ENCODE data around the gene OLFM1. TPM values are rescaled to one million over a fixed set of nuclear protein-coding genes. Genes with fewer than 3 reads are reported as not detected.
"Not testable (repeated sequence)": the region's sequence is repeated elsewhere in the genome, so short reads cannot be mapped to it uniquely, and the experiment has no call there.

Gene OLFM1
- total RNA-seq, 1 donor from 2014 or later, result 0.37 TPM

- intact Hi-C loops (cut with micrococcal nuclease), result no loop called here
- no peaks in the 10 kb centered on the region for H3K36me3 Mint-ChIP-seq (ENCODE audit: low read depth)
- no peaks in the 10 kb centered on the region for H3K27me3 Mint-ChIP-seq (ENCODE audit: low read depth)
- no peaks in the 10 kb centered on the region for H3K4me1 Mint-ChIP-seq (ENCODE audit: low read depth)
- no peaks in the 10 kb centered on the region for H3K9me3 Mint-ChIP-seq
- no peak overlapping the region for H3K4me3 Mint-ChIP-seq (ENCODE audit: low read depth)
- DNase-seq (ENCODE audit: low spot score), result no peak
- no peak overlapping the region for H3K27ac Mint-ChIP-seq
These were observed 70.5 kb downstream of the OLFM1 start for GRCh38 chr9:135157856-135158563.

- H3K9me3 Mint-ChIP-seq, result no peaks in the 10 kb centered on the region
- no peaks in the 10 kb centered on the region for H3K4me1 Mint-ChIP-seq (ENCODE audit: low read depth)
- H3K36me3 Mint-ChIP-seq (ENCODE audit: low read depth), result no peaks in the 10 kb centered on the region
- no peaks in the 10 kb centered on the region for H3K27me3 Mint-ChIP-seq (ENCODE audit: low read depth)
- DNase-seq (ENCODE audit: low spot score), result no peak
- no peak overlapping the region for H3K27ac Mint-ChIP-seq
- intact Hi-C loops (cut with micrococcal nuclease), result no loop called here
- no peak overlapping the region for H3K4me3 Mint-ChIP-seq (ENCODE audit: low read depth)
These were observed 71.1 kb downstream of the OLFM1 start for GRCh38 chr9:135158564-135158937.

- H3K27ac Mint-ChIP-seq, result no peak overlapping the region
- no peaks in the 10 kb centered on the region for H3K9me3 Mint-ChIP-seq
- intact Hi-C loops (cut with micrococcal nuclease), result no loop called here
- no peak for DNase-seq (ENCODE audit: low spot score)
- no peaks in the 10 kb centered on the region for H3K4me1 Mint-ChIP-seq (ENCODE audit: low read depth)
- H3K4me3 Mint-ChIP-seq (ENCODE audit: low read depth), result no peak overlapping the region
- no peaks in the 10 kb centered on the region for H3K27me3 Mint-ChIP-seq (ENCODE audit: low read depth)
- no peaks in the 10 kb centered on the region for H3K36me3 Mint-ChIP-seq (ENCODE audit: low read depth)
These were observed 72.3 kb downstream of the OLFM1 start for GRCh38 chr9:135159801-135160200.

- no peaks in the 10 kb centered on the region for H3K36me3 Mint-ChIP-seq (ENCODE audit: low read depth)
- no peaks in the 10 kb centered on the region for H3K27me3 Mint-ChIP-seq (ENCODE audit: low read depth)
- H3K27ac Mint-ChIP-seq, result no peak overlapping the region
- no peaks in the 10 kb centered on the region for H3K4me1 Mint-ChIP-seq (ENCODE audit: low read depth)
- no peaks in the 10 kb centered on the region for H3K9me3 Mint-ChIP-seq
- no peak for DNase-seq (ENCODE audit: low spot score)
- H3K4me3 Mint-ChIP-seq (ENCODE audit: low read depth), result no peak overlapping the region
- intact Hi-C loops (cut with micrococcal nuclease), result no loop called here
These were observed 73.4 kb downstream of the OLFM1 start for GRCh38 chr9:135160862-135161261.

GRCh38 chr9:135162599-135162998, 75.1 kb downstream of the OLFM1 start:
- not testable (repeated sequence) for H3K4me3 Mint-ChIP-seq (ENCODE audit: low read depth); DNase-seq (ENCODE audit: low spot score); H3K9me3 Mint-ChIP-seq

GRCh38 chr9:135163023-135163780, 75.7 kb downstream of the OLFM1 start:
- Mint-ChIP-seq H3K36me3 (ENCODE audit: low read depth) (no peaks in the 10 kb centered on the region), H3K4me1 (ENCODE audit: low read depth) (no peaks in the 10 kb centered on the region), H3K9me3 (no peaks in the 10 kb centered on the region), H3K4me3 (ENCODE audit: low read depth) (no peak overlapping the region), H3K27ac (no peak overlapping the region), H3K27me3 (ENCODE audit: low read depth) (no peaks in the 10 kb centered on the region)
- no peak for DNase-seq (ENCODE audit: low spot score)
- intact Hi-C loops (cut with micrococcal nuclease), result no loop called here

More at GRCh38 chr9:135162599-135162998, 75.1 kb downstream of the OLFM1 start:
- H3K27me3 Mint-ChIP-seq (ENCODE audit: low read depth); intact Hi-C loops (cut with micrococcal nuclease); H3K36me3 Mint-ChIP-seq (ENCODE audit: low read depth); H3K27ac Mint-ChIP-seq; H3K4me1 Mint-ChIP-seq (ENCODE audit: low read depth): not testable (repeated sequence)

- no peaks in the 10 kb centered on the region for H3K36me3 Mint-ChIP-seq (ENCODE audit: low read depth)
- H3K27me3 Mint-ChIP-seq (ENCODE audit: low read depth), result no peaks in the 10 kb centered on the region
- DNase-seq (ENCODE audit: low spot score), result no peak
- H3K4me3 Mint-ChIP-seq (ENCODE audit: low read depth), result no peak overlapping the region
- intact Hi-C loops (cut with micrococcal nuclease), result no loop called here
- H3K4me1 Mint-ChIP-seq (ENCODE audit: low read depth), result no peaks in the 10 kb centered on the region
- H3K9me3 Mint-ChIP-seq, result no peaks in the 10 kb centered on the region
- H3K27ac Mint-ChIP-seq, result no peak overlapping the region
These were observed 76.6 kb downstream of the OLFM1 start for GRCh38 chr9:135164036-135164435.

- Mint-ChIP-seq H3K36me3 (ENCODE audit: low read depth) (no peaks in the 10 kb centered on the region), H3K4me3 (ENCODE audit: low read depth) (no peak overlapping the region), H3K4me1 (ENCODE audit: low read depth) (no peaks in the 10 kb centered on the region), H3K27ac (no peak overlapping the region), H3K27me3 (ENCODE audit: low read depth) (no peaks in the 10 kb centered on the region), H3K9me3 (no peaks in the 10 kb centered on the region)
- intact Hi-C loops (cut with micrococcal nuclease), result no loop called here
- no peak for DNase-seq (ENCODE audit: low spot score)
These were observed 77.7 kb downstream of the OLFM1 start for GRCh38 chr9:135165003-135165711.

GRCh38 chr9:135165756-135166519, 78.5 kb downstream of the OLFM1 start:
- no peak overlapping the region for H3K27ac Mint-ChIP-seq
- no peaks in the 10 kb centered on the region for H3K9me3 Mint-ChIP-seq

GRCh38 chr9:135166565-135166964, 79.1 kb downstream of the OLFM1 start:
- Mint-ChIP-seq H3K27me3 (ENCODE audit: low read depth) (no peaks in the 10 kb centered on the region), H3K4me3 (ENCODE audit: low read depth) (no peak overlapping the region), H3K36me3 (ENCODE audit: low read depth) (no peaks in the 10 kb centered on the region), H3K27ac (no peak overlapping the region), H3K9me3 (no peaks in the 10 kb centered on the region), H3K4me1 (ENCODE audit: low read depth) (no peaks in the 10 kb centered on the region)
- no peak for DNase-seq (ENCODE audit: low spot score)
- intact Hi-C loops (cut with micrococcal nuclease), result no loop called here

More at GRCh38 chr9:135165756-135166519, 78.5 kb downstream of the OLFM1 start:
- intact Hi-C loops (cut with micrococcal nuclease), result no loop called here
- H3K4me3 Mint-ChIP-seq (ENCODE audit: low read depth), result no peak overlapping the region
- DNase-seq (ENCODE audit: low spot score), result no peak
- H3K4me1 Mint-ChIP-seq (ENCODE audit: low read depth), result no peaks in the 10 kb centered on the region
- H3K36me3 Mint-ChIP-seq (ENCODE audit: low read depth), result no peaks in the 10 kb centered on the region
- no peaks in the 10 kb centered on the region for H3K27me3 Mint-ChIP-seq (ENCODE audit: low read depth)

GRCh38 chr9:135167356-135167755, 79.9 kb downstream of the OLFM1 start:
- no peak overlapping the region for H3K27ac Mint-ChIP-seq
- no peaks in the 10 kb centered on the region for H3K9me3 Mint-ChIP-seq
- H3K4me1 Mint-ChIP-seq (ENCODE audit: low read depth), result no peaks in the 10 kb centered on the region
- DNase-seq (ENCODE audit: low spot score), result no peak
- intact Hi-C loops (cut with micrococcal nuclease), result no loop called here
- no peak overlapping the region for H3K4me3 Mint-ChIP-seq (ENCODE audit: low read depth)
- H3K36me3 Mint-ChIP-seq (ENCODE audit: low read depth), result no peaks in the 10 kb centered on the region
- no peaks in the 10 kb centered on the region for H3K27me3 Mint-ChIP-seq (ENCODE audit: low read depth)

GRCh38 chr9:135167849-135168655, 80.6 kb downstream of the OLFM1 start:
- no peaks in the 10 kb centered on the region for H3K27me3 Mint-ChIP-seq (ENCODE audit: low read depth)
- no peak overlapping the region for H3K27ac Mint-ChIP-seq
- H3K4me1 Mint-ChIP-seq (ENCODE audit: low read depth), result no peaks in the 10 kb centered on the region
- H3K36me3 Mint-ChIP-seq (ENCODE audit: low read depth), result no peaks in the 10 kb centered on the region
- no peaks in the 10 kb centered on the region for H3K9me3 Mint-ChIP-seq
- no peak for DNase-seq (ENCODE audit: low spot score)
- intact Hi-C loops (cut with micrococcal nuclease), result no loop called here
- no peak overlapping the region for H3K4me3 Mint-ChIP-seq (ENCODE audit: low read depth)

Data from activated T-helper 2 cell treated with anti-CD3 and anti-CD28 coated beads, Interferon-gamma antibody, Interleukin-2, Interleukin-4, amounts not matched to agents 10 μg/mL and 5 μg/mL and 100 μg/mL, durations not matched to agents 14 hours and 24 hours and 36 hours (primary cell).